Activated CD4-positive, alpha-beta T cell treated with anti-CD3 and anti-CD28 coated beads for 36 hours (primary cell): ENCODE measurements around the gene KANK3. TPM values are rescaled to one million over a fixed set of nuclear protein-coding genes. Genes with fewer than 3 reads are reported as not detected.

Experiments
- ATAC-seq: fragments of 200-7000 bp; cut with Tn5 transposase; one replicate; pipeline ENCODE4 v1.10.0; 2021; ENCODE audit warnings: mild to moderate bottlenecking, moderate library complexity
- CTCF ChIA-PET: fragments of 350-600 bp; sonication (Branson Sonifier 250); formaldehyde crosslinking; loops from one replicate; lab custom pipeline; 2021; ENCODE audit warnings: antibody characterized with exemption; lab: Charles Lee
- POLR2A ChIA-PET: fragments of 350-600 bp; sonication (Branson Sonifier 250); formaldehyde crosslinking; loops from one replicate; lab custom pipeline; 2021; ENCODE audit warnings: antibody characterized with exemption, inconsistent platforms; lab: Charles Lee
- DNase-seq: peaks from one replicate; pipeline ENCODE4 v3.0.0-alpha.2; 2020
- H3K27ac Mint-ChIP-seq: one replicate; pipeline ENCODE4 v1.8.0; 2021; ENCODE audit warnings: mixed read lengths
- H3K27me3 Mint-ChIP-seq: one replicate; pipeline ENCODE4 v1.8.0; 2021; ENCODE audit warnings: mixed read lengths
- H3K36me3 Mint-ChIP-seq: one replicate; pipeline ENCODE4 v1.8.0; 2021; ENCODE audit warnings: low read depth, mixed read lengths
- H3K4me1 Mint-ChIP-seq: one replicate; pipeline ENCODE4 v1.8.0; 2021; ENCODE audit warnings: mixed read lengths
- H3K4me3 Mint-ChIP-seq: one replicate; pipeline ENCODE4 v1.8.0; 2021; ENCODE audit warnings: mild to moderate bottlenecking, moderate library complexity, mixed read lengths
- H3K9me3 Mint-ChIP-seq: one replicate; pipeline ENCODE4 v1.8.0; 2021; ENCODE audit warnings: low read depth, mixed read lengths
- intact Hi-C, 2 experiments: fragments of 100-400 bp; cut with DNase I in 1 of 2; cut with micrococcal nuclease in 1 of 2; formaldehyde crosslinking; loops; one replicate each; pipeline versions ENCODE4 v1.14.2 to v1.15.1; 2022 to 2024; cut with DNase I, micrococcal nuclease
- total RNA-seq, 2 experiments: library from RNA; stranded (reverse); gene quantifications; one replicate each; pipeline ENCODE4 v1.2.3, GENCODE V29; 2021

The KANK3 gene
- total RNA-seq, 2 experiments from 2014 or later, result 0.98 to 1.1 TPM

GRCh38 chr19:8336072-8336569, 6.9 kb downstream of the KANK3 start:
- Mint-ChIP-seq H3K27ac (no peak overlapping the region), H3K36me3 (no peaks in the 10 kb centered on the region), H3K4me1 (peaks cover 8% of the 10 kb centered on the region), H3K27me3 (peaks cover 29% of the 10 kb centered on the region), H3K4me3 (peak overlapping the region; percentile 50), H3K9me3 (no peaks in the 10 kb centered on the region)
- intact Hi-C loops, result no loop called here
- ChIA-PET CTCF (interaction anchor here (0.7 to 3.3 kb wide), 7 partner anchors 9 to 306 kb away, joined by 3 to 20 read pairs (median 5); partner anchors contain the start of gene RPS28), POLR2A (no interaction called here)
- ATAC-seq (no peak), DNase-seq (peak; percentile 37)

- peak overlapping the region; percentile 50 for H3K4me3 Mint-ChIP-seq
- H3K4me1 Mint-ChIP-seq, result peaks cover 8% of the 10 kb centered on the region
- DNase-seq, result peak; percentile 60
- peak; percentile 66 for ATAC-seq
- H3K27me3 Mint-ChIP-seq, result peaks cover 27% of the 10 kb centered on the region
- CTCF ChIA-PET, result interaction anchor here (0.7 to 3.3 kb wide), 11 partner anchors 8 to 306 kb away, joined by 3 to 20 read pairs (median 4); partner anchors contain the start of genes KANK3 and RPS28
- no peaks in the 10 kb centered on the region for H3K9me3 Mint-ChIP-seq
- H3K36me3 Mint-ChIP-seq, result no peaks in the 10 kb centered on the region
- H3K27ac Mint-ChIP-seq, result no peak overlapping the region
- intact Hi-C loops, result no loop called here
- POLR2A ChIA-PET, result no interaction called here
These were observed 7.6 kb downstream of the KANK3 start for GRCh38 chr19:8335343-8336071.

- POLR2A ChIA-PET, result interaction anchor here (0.9 kb wide), 1 partner anchor 391 kb away, joined by 3 read pairs; the partner anchor contains the start of gene TIMM44
- no peaks in the 10 kb centered on the region for H3K36me3 Mint-ChIP-seq
- no peak overlapping the region for H3K4me3 Mint-ChIP-seq
- intact Hi-C loops, result no loop called here
- peak; percentile 70 for ATAC-seq
- no peak overlapping the region for H3K27ac Mint-ChIP-seq
- H3K9me3 Mint-ChIP-seq, result no peaks in the 10 kb centered on the region
- H3K4me1 Mint-ChIP-seq, result peaks cover 8% of the 10 kb centered on the region
- H3K27me3 Mint-ChIP-seq, result peaks cover 25% of the 10 kb centered on the region
- DNase-seq, result peak; percentile 61
- CTCF ChIA-PET, result interaction anchor here (0.5 to 3.3 kb wide), 14 partner anchors 9 to 591 kb away, joined by 3 to 20 read pairs (median 4); partner anchors contain the start of genes ANGPTL4, KANK3 and RPS28
These were observed 8.4 kb downstream of the KANK3 start for GRCh38 chr19:8334458-8335342.

GRCh38 chr19:8333767-8334457, 9.2 kb downstream of the KANK3 start:
- ATAC-seq, result no peak
- DNase-seq, result no peak
- Mint-ChIP-seq H3K4me1 (peaks cover 8% of the 10 kb centered on the region), H3K27me3 (peaks cover 23% of the 10 kb centered on the region), H3K4me3 (no peak overlapping the region), H3K36me3 (no peaks in the 10 kb centered on the region), H3K9me3 (no peaks in the 10 kb centered on the region), H3K27ac (no peak overlapping the region)
- intact Hi-C loops, result no loop called here
- ChIA-PET POLR2A (interaction anchor here (0.9 kb wide), 1 partner anchor 390 kb away, joined by 3 read pairs; the partner anchor contains the start of gene TIMM44), CTCF (interaction anchor here (0.9 to 3.3 kb wide), 7 partner anchors 10 to 244 kb away, joined by 3 to 20 read pairs (median 4); partner anchors contain the start of genes ANGPTL4, KANK3 and RPS28)

GRCh38 chr19:8332976-8333766, 9.9 kb downstream of the KANK3 start:
- no peak overlapping the region for H3K27ac Mint-ChIP-seq
- H3K36me3 Mint-ChIP-seq, result no peaks in the 10 kb centered on the region
- H3K27me3 Mint-ChIP-seq, result peaks cover 19% of the 10 kb centered on the region
- intact Hi-C loops, result no loop called here
- H3K4me3 Mint-ChIP-seq, result no peak overlapping the region
- DNase-seq, result no peak
- H3K9me3 Mint-ChIP-seq, result no peaks in the 10 kb centered on the region
- H3K4me1 Mint-ChIP-seq, result peaks cover 8% of the 10 kb centered on the region
- no peak for ATAC-seq
- ChIA-PET POLR2A (interaction anchor here (0.9 kb wide), 1 partner anchor 390 kb away, joined by 3 read pairs; the partner anchor contains the start of gene TIMM44), CTCF (interaction anchor here (1.3 to 3.3 kb wide), 2 partner anchors 10 to 245 kb away, joined by 3 to 20 read pairs; partner anchors contain the start of gene RPS28)

GRCh38 chr19:8331263-8331845, 11.7 kb downstream of the KANK3 start:
- no peak for DNase-seq
- no peak for ATAC-seq
- ChIA-PET CTCF (interaction anchor here (1.3 kb wide), 1 partner anchor 10 kb away, joined by 6 read pairs; no protein-coding TSS in a partner anchor), POLR2A (no interaction called here)
- Mint-ChIP-seq H3K4me1 (peaks cover 8% of the 10 kb centered on the region), H3K27ac (no peak overlapping the region), H3K9me3 (no peaks in the 10 kb centered on the region), H3K36me3 (no peaks in the 10 kb centered on the region), H3K4me3 (no peak overlapping the region), H3K27me3 (peaks cover 12% of the 10 kb centered on the region)
- intact Hi-C loops, result no loop called here

GRCh38 chr19:8329996-8330395, 13.1 kb downstream of the KANK3 start:
- intact Hi-C loops, result no loop called here
- Mint-ChIP-seq H3K4me1 (peaks cover 2% of the 10 kb centered on the region), H3K27me3 (peaks cover 7% of the 10 kb centered on the region), H3K36me3 (no peaks in the 10 kb centered on the region), H3K4me3 (no peak overlapping the region), H3K9me3 (no peaks in the 10 kb centered on the region), H3K27ac (no peak overlapping the region)
- DNase-seq (no peak), ATAC-seq (no peak)
- CTCF ChIA-PET, result no interaction called here
- POLR2A ChIA-PET, result no interaction called here

GRCh38 chr19:8325454-8325853, 17.6 kb downstream of the KANK3 start:
- Mint-ChIP-seq H3K9me3 (no peaks in the 10 kb centered on the region), H3K36me3 (peaks cover 28% of the 10 kb centered on the region), H3K4me1 (peaks cover 12% of the 10 kb centered on the region), H3K27ac (no peak overlapping the region), H3K4me3 (no peak overlapping the region), H3K27me3 (no peaks in the 10 kb centered on the region)
- ChIA-PET CTCF (interaction anchor here (0.6 to 1.1 kb wide), 2 partner anchors 28 to 74 kb away, joined by 3 to 4 read pairs; no protein-coding TSS in a partner anchor), POLR2A (no interaction called here)
- ATAC-seq (no peak), DNase-seq (no peak)
- intact Hi-C loops, result no loop called here

GRCh38 chr19:8324186-8325050, 18.6 kb downstream of the KANK3 start:
- Mint-ChIP-seq H3K4me3 (peak overlapping the region; percentile 97), H3K27me3 (no peaks in the 10 kb centered on the region), H3K4me1 (peaks cover 20% of the 10 kb centered on the region), H3K36me3 (peaks cover 32% of the 10 kb centered on the region), H3K27ac (no peak overlapping the region), H3K9me3 (no peaks in the 10 kb centered on the region)
- ChIA-PET POLR2A (no interaction called here), CTCF (interaction anchor here (0.5 to 3.8 kb wide), 4 partner anchors 11 to 505 kb away, joined by 3 to 20 read pairs (median 4); no protein-coding TSS in a partner anchor)
- DNase-seq (no peak), ATAC-seq (no peak)
- intact Hi-C loops, result loop anchor here in 1 of 2 experiments (5.0 kb wide), 1 partner anchor 382 kb away; the partner anchor contains the start of gene TIMM44
